Stimulated activated CD8-positive, alpha-beta memory T cell treated with anti-CD3 and anti-CD28 coated beads, Interleukin-7, amount 100 ng/mL, for 4 hours (primary cell): ENCODE measurements around the gene CAPZB.

ENCODE experiments used
- DNase-seq, 2 donors: peaks; one replicate each; pipeline ENCODE4 v3.0.0-alpha.2; 2020; ENCODE audit warnings: low read depth in 2 of 2

The CAPZB gene

GRCh38 chr1:19429611-19430010, 55.7 kb downstream of the CAPZB start:
- DNase-seq, result no peak

- no peak for DNase-seq
Measured at GRCh38 chr1:19427087-19427781, 58.1 kb downstream of the CAPZB start.

- no peak for DNase-seq
Measured at GRCh38 chr1:19426294-19427086, 58.8 kb downstream of the CAPZB start.

GRCh38 chr1:19425646-19426239, 59.6 kb downstream of the CAPZB start:
- DNase-seq, result no peak

GRCh38 chr1:19424651-19425570, 60.4 kb downstream of the CAPZB start:
- no peak for DNase-seq

GRCh38 chr1:19423130-19423529, 62.2 kb downstream of the CAPZB start:
- no peak for DNase-seq

- DNase-seq, result no peak
Measured at GRCh38 chr1:19421365-19421764, 64.0 kb downstream of the CAPZB start.

GRCh38 chr1:19420606-19421005, 64.7 kb downstream of the CAPZB start:
- DNase-seq, result no peak

- no peak for DNase-seq
Measured at GRCh38 chr1:19419691-19420090, 65.6 kb downstream of the CAPZB start.

GRCh38 chr1:19418503-19418971, 66.8 kb downstream of the CAPZB start:
- no peak for DNase-seq

GRCh38 chr1:19416921-19417470, 68.3 kb downstream of the CAPZB start:
- no peak for DNase-seq

- DNase-seq, result no peak
Measured at GRCh38 chr1:19416145-19416544, 69.2 kb downstream of the CAPZB start.

GRCh38 chr1:19414515-19415121, 70.7 kb downstream of the CAPZB start:
- DNase-seq, result no peak

- DNase-seq, result no peak
Measured at GRCh38 chr1:19413999-19414398, 71.3 kb downstream of the CAPZB start.

- DNase-seq, result no peak
Measured at GRCh38 chr1:19412654-19413053, 72.7 kb downstream of the CAPZB start.

- DNase-seq, result no peak
Measured at GRCh38 chr1:19411612-19412011, 73.7 kb downstream of the CAPZB start.

- DNase-seq, result no peak
Measured at GRCh38 chr1:19410393-19410792, 74.9 kb downstream of the CAPZB start.

GRCh38 chr1:19409477-19410341, 75.6 kb downstream of the CAPZB start:
- DNase-seq, result no peak

GRCh38 chr1:19407494-19408096, 77.7 kb downstream of the CAPZB start:
- DNase-seq, result no peak

- no peak for DNase-seq
Measured at GRCh38 chr1:19406680-19407079, 78.7 kb downstream of the CAPZB start.
